Adipose tissue (tissue), 3 donors: ENCODE data around the gene CNGA3. TPM values are rescaled to one million over a fixed set of nuclear protein-coding genes. Genes with fewer than 3 reads are reported as not detected.
"Not testable (repeated sequence)": the region's sequence is repeated elsewhere in the genome, so short reads cannot be mapped to it uniquely, and the experiment has no call there.

ENCODE experiments used
- H3K27ac ChIP-seq: one replicate; pipeline ENCODE4 v1.5.1; 2013; ENCODE audit warnings: low read depth, low read length
- WGBS, 3 donors: extraction: QIAGEN DNeasy Blood & Tissue Kit; methylation state at CpG; one replicate each; pipeline ENCODE4 v1.1.7; 2013; 5-methylcytosine and 5-hydroxymethylcytosine counted together
- polyA plus RNA-seq, 3 donors: library from polyadenylated mRNA; stranded (reverse); fragments of 200-250 nt; gene quantifications; one replicate each; pipeline ENCODE4 v1.2.3, GENCODE V29; 2013
- donor health status: healthy with polysubstance abuse.
- donor health status: Bipolar disorder and iron deficiency.
- donor health status: healthy.

Gene CNGA3
- polyA plus RNA-seq, 3 donors, result 0.01 to 0.31 TPM; not detected in 1

DNA sequence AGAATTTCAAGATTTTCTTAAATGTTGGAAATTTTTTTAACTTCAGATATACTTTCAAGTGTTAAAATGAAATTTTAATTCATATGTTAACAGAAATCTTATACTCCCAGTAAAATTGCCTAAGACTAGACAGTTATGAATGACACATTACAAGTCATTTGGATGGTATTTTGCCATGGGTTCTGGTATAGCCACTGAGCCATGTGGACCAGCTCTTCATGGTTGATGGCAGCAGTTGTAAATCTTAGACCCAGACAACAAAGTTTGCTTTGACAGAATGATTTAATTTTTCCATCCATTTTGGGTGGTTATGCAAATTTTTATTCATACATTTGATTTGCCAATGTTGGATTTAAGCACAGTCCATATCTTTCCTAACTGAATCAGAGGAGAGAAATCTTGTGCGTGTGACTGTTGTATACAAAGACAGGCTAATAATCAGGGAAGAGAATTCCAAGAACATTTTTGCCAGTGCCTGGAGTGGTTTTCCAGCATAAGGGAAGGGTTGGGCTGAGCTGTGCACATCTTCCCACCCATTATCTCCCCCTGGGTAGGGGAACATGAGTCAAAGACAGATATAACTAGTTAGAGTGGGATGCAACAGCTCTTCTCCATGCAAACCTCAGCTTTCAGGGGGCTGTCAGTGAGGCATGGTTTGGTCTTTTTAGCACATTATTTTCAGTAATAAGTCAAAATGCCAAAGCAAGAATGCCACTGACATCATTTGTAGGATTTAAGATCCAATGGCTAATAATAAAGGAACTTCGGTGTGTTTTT, 70.3 kb downstream of the CNGA3 start:
- H3K27ac ChIP-seq, result no peak overlapping the region
- WGBS, 3 donors, result 82 to 91% (median 86%) methylated on average over 2 of the region's 2 CpGs

DNA sequence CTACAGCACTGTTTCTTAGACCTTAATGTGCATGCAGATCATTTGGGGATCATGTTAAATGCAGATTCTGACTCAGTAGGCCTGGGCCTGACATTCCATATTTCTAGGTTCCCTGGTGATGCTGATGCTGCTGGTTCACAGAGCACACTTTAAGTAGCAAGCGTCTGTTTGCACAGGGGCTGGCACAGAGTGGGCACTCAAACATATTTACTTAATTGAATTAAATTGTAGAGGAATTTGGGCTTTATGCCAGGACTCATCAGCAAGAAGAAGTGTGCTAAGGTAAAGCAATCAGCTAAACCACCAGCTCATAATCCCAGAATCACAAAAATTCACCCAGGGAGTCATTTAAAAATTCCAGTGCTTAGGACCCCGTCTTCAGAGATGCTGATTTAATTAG, 73.3 kb downstream of the CNGA3 start:
- 64 to 80% (median 80%) methylated on average over 2 of the region's 2 CpGs for WGBS, 3 donors
- H3K27ac ChIP-seq, result no peak overlapping the region

- no peak overlapping the region for H3K27ac ChIP-seq
- 62 to 66% (median 62%) methylated on average over 6 of the region's 6 CpGs for WGBS, 3 donors
These were observed 73.9 kb downstream of the CNGA3 start for GRCh38 chr2:98419977-98420725.

GRCh38 chr2:98422449-98422848, 76.2 kb downstream of the CNGA3 start:
- no peak overlapping the region for H3K27ac ChIP-seq

DNA sequence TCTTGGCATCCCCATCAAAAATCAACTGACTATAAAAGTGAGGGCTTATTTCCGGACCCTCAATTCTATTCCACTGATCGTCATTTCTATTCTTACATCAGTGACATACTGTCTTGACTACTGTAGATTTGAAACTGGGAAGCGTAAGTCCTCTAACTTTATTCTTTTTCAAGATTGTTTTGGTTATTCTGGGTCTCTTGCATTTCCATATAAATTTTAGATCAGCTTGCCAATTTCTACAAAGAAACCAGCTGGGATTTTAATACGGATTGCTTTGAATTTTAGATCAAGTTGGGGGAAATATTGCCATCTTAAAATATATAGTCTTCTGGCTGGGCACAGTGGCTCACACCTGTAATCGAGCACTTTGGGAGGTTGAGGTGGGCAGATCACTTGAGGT, 80.5 kb downstream of the CNGA3 start:
- WGBS, 3 donors, result 92 to 93% (median 93%) methylated on average over 5 of the region's 5 CpGs

GRCh38 chr2:98432145-98432544, 85.9 kb downstream of the CNGA3 start:
- no peak overlapping the region for H3K27ac ChIP-seq

More for the DNA sequence above, 80.5 kb downstream of the CNGA3 start:
- H3K27ac ChIP-seq, result no peak overlapping the region

GRCh38 chr2:98433363-98433964, 87.2 kb downstream of the CNGA3 start:
- WGBS, 3 donors, result 70 to 81% (median 72%) methylated on average over 2 of the region's 2 CpGs
- no peak overlapping the region for H3K27ac ChIP-seq

- 82 to 86% (median 82%) methylated on average over 3 of the region's 3 CpGs for WGBS, 3 donors
- H3K27ac ChIP-seq, result no peak overlapping the region
These were observed 88.2 kb downstream of the CNGA3 start for GRCh38 chr2:98434492-98434891.

GRCh38 chr2:98435670-98436069, 89.4 kb downstream of the CNGA3 start:
- not testable (repeated sequence) for H3K27ac ChIP-seq
- WGBS, 3 donors, result 87 to 93% (median 93%) methylated on average over 4 of the region's 4 CpGs

DNA sequence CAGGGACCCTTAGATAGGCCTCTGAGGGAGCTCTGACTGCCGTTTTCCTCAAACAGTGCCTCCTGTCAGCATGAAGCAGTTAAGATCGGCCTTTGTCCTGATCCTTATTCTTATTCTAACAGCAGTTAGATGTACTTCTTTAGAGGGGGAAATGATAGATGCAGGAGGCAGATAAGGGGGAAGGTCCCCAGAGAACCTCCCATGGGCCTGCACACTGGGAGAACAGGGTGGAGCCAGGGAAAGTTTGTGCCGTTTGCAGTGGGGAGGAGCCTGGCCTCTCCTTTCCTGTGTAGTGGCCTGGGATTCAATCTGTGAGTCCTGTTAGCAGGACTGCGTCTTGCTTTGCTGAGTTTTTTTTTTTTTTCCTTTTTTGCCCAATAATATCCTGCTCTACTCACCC, 90.5 kb downstream of the CNGA3 start:
- H3K27ac ChIP-seq, result no peak overlapping the region
- 58 to 61% (median 61%) methylated on average over 4 of the region's 4 CpGs for WGBS, 3 donors

DNA sequence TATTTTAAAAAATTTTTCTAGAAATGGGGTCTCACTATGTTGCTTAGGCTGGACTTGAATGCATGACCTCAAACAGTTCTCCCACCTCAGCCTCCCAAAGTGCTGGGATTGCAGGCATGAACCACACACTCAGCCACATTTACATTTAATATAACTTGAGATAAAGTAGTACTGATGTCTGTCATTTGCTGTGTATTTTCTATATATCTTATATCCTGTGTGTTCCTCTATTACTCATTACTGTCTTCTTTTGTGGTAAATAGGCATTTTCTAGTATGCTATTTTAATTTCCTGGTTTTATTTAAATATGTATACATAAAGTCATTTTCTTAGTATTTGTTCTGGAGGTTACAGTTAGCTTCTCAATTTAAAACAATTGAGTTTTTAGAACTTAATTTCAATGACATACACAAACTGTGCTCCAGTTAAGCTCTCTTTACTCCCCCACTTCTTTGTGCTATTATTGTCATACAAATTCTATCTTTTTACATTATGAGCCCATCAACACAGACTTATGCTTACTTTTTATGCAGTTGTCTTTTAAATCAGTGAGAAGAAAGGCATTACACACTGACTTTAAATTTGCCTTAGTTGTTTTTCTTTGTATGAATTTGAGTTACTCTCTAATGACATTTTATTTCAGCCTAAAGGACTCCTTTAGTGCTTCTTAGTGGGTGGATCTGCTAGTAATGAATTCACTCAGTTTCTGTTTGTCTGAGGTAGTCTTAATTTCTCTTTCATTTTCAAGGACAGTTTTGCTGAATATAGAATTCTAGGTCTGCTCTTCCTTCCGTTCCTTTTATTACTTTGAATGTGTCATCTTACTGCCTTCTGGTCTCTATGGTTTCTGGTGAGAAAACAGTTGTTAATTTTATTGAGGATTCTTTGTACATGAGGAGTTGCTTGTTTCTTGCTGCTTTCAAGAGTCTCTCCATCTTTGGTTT, 92.2 kb downstream of the CNGA3 start:
- 71 to 88% (median 84%) methylated on average over 1 of the region's 1 CpG for WGBS, 3 donors
- H3K27ac ChIP-seq, result no peak overlapping the region

GRCh38 chr2:98441706-98442450, 95.6 kb downstream of the CNGA3 start:
- no peak overlapping the region for H3K27ac ChIP-seq
- WGBS, 3 donors, result 58 to 86% (median 77%) methylated on average over 7 of the region's 7 CpGs

DNA sequence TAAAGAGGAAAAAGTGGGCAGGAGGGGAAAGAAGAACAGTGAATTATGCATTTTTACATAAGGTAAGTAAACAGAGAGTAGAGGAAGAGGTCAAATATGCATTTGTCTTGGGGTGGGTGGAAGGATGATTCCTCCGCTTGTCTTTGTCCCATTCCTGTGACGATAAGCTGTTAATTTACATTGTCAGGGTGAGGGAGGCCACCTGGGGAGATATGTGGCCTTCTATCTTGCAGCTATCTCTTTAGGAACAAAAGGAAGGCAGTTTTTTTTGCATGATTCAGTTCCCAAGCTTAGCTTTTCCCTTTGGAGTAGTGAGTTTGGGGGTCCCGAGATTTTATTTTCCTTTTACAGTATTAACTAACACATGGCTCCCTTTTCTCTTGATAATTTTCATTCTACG, 96.2 kb downstream of the CNGA3 start:
- WGBS, 3 donors, result 71 to 76% (median 73%) methylated on average over 4 of the region's 4 CpGs
- H3K27ac ChIP-seq, result no peak overlapping the region

DNA sequence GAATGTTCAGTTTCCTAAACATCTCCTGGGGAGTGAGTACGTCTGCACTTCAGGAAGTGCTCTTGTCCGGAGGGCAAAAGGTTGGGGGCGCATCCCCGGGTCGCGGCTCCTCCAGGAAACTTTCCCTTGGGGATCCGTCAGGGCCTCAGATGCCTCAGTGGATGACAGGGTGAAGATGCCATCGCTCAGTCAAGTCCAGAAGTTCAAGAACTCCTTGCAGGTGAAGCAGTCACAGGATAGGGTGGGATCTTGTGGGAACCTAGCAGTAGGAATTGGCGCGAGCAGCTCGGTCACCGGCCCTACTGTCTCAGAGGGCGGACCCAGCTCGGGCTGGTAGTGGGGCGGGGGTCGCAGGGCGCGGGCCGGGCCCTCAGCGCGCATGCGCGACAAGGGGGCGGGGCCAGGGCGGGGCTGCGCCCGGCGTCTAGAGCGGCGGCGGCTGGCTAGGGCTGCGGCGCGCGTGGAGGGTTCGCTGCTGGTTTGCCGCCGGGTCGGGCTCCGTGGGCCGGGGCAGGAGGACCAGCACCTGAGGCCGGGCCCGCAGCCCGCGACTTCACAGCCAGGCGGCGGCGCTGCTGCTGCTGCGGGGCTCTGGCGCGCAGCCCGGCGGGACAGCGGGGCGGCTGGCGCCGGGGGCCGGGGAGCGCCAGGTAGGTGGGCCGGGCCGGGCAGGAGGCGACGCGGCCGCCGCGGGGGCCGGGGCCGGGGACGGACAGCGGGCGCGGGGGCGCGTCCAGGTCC, 98.3 kb downstream of the CNGA3 start, which contains the start of gene INPP4A:
Gene INPP4A (plus strand): TSS at position 423 of the 741 bp plus-strand sequence. CDS start 75,191 bp downstream, outside the sequence.
- H3K27ac ChIP-seq, result peak within 1 kb of the TSS; percentile 1
- 0 to 1% (median 0%) methylated on average over 51 to 75 of the region's 75 CpGs for WGBS, 3 donors

DNA sequence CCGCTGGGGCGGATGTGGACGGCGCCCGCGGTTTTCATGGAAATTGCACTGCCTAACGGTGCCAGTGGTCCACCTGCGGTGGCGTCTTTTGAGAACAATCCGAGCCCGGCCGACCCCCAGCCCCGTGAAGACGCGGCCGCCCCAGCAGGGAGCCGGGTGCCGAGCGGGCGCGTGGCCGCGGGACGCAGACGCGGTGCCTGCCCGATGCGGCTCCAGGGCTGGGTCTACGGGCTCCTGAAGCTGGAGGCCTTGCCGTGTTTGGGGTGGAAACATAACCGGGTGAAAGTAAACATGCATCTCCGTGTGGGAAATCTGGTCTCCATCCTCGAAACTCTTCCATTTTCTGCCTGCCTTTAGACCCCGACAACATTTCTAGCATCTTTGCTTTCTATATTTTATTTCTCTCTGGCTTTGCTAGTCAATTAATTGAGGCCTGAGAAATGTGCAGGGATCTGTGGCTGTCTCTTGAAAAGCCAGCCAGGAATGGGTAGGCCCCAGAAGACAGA, 99.0 kb downstream of the CNGA3 start:
- H3K27ac ChIP-seq, result no peak overlapping the region
- WGBS, 3 donors, result 0 to 1% (median 1%) methylated on average over 34 of the region's 34 CpGs

GRCh38 chr2:98445683-98446581, 99.7 kb downstream of the CNGA3 start:
- whole genome bisulfite sequencing, 3 donors, result 43 to 56% (median 53%) methylated on average over 19 of the region's 19 CpGs
- no peak overlapping the region for H3K27ac ChIP-seq
